AG10803 (cell line): ENCODE results near the gene TMEM147.

ENCODE experiments used
- DNase-seq: peaks from one replicate; pipeline ENCODE4 v3.0.0; 2010; ENCODE audit warnings: low read depth
- H3K4me3 ChIP-seq: 2 replicates; pipeline ENCODE4 v1.5.1; 2011; ENCODE audit warnings: mild to moderate bottlenecking, low read length, control low read depth
- TF ChIP-seq, protein P1 (sequence below): conservative IDR thresholded peaks from 2 replicates; pipeline ENCODE4 v1.5.1; 2011; ENCODE audit warnings: mild to moderate bottlenecking, low read length, control low read depth, inconsistent platforms

Gene TMEM147

DNA sequence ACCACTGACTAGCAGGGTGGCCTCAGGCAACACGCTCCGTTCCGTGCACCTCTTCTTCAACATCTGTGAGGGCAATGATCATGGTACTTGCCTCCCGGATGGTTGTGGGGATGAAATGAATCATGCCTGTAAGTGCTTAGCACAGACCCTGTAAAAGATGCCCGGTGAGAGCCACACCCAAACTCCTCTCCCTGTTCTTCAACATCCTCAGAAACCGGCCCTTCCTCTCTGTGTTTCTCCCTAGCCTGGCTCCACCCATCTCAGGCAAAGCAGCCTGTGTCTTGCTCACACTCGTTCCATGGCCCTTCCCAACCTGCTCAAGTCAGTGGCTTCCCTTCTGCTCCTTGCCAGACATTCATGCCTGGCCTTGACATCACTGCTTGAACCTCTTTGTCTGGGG lies 26.1 kb upstream of the TMEM147 start:
- DNase-seq: peak; percentile 48
- TF ChIP-seq, protein P1, sequence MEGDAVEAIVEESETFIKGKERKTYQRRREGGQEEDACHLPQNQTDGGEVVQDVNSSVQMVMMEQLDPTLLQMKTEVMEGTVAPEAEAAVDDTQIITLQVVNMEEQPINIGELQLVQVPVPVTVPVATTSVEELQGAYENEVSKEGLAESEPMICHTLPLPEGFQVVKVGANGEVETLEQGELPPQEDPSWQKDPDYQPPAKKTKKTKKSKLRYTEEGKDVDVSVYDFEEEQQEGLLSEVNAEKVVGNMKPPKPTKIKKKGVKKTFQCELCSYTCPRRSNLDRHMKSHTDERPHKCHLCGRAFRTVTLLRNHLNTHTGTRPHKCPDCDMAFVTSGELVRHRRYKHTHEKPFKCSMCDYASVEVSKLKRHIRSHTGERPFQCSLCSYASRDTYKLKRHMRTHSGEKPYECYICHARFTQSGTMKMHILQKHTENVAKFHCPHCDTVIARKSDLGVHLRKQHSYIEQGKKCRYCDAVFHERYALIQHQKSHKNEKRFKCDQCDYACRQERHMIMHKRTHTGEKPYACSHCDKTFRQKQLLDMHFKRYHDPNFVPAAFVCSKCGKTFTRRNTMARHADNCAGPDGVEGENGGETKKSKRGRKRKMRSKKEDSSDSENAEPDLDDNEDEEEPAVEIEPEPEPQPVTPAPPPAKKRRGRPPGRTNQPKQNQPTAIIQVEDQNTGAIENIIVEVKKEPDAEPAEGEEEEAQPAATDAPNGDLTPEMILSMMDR: no peak
- no peak overlapping the region for H3K4me3 ChIP-seq

DNA sequence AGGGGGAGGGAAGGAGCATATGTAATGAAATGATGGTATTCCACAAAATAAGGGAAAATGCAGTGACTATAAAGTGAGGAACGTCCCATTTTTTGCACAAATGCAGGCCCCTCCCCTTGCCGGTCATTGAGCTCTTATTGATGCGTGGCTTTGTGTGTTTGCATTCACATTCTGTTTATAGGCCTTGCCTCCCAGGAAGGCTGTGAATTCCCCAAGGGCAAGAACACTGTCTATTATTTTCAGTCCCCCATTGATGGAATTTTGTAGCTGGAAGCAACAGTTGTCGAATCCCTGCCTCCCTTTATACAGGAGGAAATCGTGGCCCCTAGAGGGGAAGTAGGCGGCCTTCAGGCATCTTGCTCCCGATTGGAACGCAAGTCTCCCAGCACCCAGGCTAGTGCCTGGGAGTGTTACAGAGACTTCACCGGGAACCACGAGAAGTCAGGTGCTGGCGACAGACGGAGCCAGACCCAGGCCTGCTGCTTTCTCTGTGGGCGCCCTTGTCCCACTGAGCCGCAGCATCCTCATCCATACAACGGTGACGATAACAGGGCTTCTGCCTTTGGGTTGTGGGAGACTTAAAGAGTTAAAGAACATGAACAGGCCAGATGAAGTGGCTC lies 24.2 kb upstream of the TMEM147 start:
- no peak overlapping the region for H3K4me3 ChIP-seq
- TF ChIP-seq, protein P1: no peak
- DNase-seq: no peak

DNA sequence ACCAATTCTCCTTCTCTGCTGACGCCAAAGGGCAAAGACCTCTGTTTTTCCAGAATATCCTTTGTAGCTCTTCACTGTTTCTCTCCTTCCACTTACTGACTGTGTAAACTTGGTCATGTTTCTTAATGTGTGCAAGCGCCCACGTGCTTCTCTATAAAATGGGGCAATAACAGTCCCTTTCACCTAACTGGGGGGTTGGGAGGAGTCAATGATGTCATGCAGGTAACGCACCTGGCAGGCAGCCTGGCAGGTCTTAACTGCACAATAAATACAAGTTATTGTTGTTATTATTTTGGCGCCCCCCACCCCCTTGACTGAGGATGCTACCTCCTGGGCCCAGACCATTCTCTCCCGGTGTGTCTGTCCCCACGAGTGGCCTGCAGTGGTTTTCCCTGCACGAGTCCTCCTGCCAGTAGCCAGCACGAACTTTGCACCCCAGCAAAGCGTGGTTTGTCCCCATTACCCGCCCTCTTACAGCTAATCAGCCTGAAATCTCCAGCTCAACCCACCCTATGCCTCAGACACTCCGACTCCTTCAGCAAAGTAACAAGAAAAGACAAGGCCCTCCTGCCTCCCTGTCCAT lies 22.6 kb upstream of the TMEM147 start:
- no peak for DNase-seq

DNA sequence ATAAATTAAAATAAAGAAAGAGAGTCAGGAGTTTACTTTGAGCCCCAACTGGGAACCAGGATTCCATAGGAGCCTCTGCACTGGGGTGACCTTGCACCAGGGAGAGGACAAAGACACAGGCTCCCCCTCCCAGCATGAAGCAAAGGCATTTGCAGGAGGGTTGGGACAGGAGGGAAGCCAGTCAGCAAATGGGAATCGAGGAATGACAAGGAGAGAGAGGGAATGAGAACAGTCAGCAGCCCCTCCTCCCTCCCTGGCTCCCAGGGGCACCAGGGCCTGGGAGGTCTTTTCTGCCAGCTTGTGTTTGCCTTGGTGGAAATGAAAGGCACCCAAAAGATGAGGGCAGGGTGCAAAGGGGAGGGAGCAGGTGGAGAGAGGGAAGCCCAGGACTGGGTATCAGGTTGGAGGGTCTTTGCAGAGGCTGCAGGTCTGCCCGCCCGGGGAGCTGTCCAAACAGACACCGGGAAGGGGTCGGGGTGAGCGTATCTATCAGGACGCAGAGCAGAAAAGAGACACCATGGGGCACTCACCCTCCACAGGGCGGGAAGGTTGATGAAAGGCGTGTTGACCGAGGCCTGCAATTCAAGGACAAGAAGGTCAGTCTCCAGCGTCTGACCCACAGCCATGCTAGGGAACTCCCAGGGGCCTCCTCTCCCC lies 21.1 kb upstream of the TMEM147 start:
- H3K4me3 ChIP-seq: no peak overlapping the region
- TF ChIP-seq, protein P1: no peak
- no peak for DNase-seq

More for the DNA sequence above, 22.6 kb upstream of the TMEM147 start:
- H3K4me3 ChIP-seq: no peak overlapping the region
- TF ChIP-seq, protein P1: no peak

DNA sequence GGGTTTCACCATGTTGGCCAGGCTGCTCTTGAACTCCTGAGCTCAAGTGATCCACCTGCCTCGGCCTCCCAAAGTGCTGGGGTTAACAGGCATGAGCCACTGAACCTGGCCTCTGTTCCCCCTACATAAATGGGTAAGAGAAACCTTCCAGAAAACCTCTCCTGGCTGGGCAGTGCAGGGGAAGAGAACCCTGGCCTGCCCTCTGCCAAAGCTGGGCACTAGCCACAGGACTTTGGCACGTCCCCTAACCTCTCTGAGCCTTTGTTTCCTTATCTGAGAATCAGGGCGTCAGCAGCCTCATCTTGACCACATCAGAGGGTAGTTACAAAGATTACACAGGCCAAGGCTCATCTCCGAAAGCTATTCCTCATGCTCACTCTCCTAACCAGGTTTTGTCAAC lies 19.6 kb upstream of the TMEM147 start:
- no peak overlapping the region for H3K4me3 ChIP-seq
- DNase-seq: no peak
- TF ChIP-seq, protein P1: no peak

DNA sequence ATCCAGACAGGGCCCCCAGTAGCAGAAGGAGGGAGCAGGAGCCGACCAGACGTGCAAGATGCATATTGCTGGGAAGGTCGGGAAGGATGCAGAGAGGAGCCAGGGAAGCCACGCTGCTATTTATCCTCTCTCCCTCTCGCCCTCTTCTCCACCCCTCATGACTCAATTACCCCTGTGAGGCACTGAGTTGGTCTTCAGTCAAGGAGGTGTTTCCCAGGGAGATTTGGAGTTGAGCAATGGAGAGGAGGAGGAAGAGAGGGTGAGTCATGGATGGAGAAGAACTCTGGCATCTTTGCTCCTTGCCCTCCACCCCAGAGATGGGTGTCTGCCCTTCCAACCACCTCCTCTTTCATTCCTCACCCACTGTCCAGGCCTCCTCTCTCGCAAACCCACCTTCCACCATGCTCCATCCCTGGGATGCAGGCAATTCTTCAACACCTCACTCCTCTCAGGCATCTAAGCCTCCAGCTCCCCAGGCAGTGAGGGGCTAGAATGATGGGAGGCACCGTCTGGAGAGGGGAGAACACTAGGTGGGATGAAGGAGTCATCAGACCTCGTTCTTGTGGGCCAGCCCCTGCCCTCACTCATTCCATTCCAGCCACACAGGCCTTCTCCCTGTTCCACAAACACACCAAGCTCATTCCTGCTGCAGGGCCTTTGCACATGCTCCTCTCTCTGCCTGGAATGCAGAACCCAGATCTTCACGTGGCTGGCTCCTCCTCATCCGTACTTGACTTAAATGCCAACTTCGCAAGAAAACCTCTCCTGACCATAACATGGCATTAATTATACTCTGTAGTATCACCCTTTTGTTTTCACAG lies 17.0 kb upstream of the TMEM147 start, which contains the start of gene SBSN:
Gene SBSN (minus strand): TSS at position 94 of the 821 bp plus-strand sequence. CDS start 30 bp downstream, at position 64.
- no peak within 1 kb of the TSS for H3K4me3 ChIP-seq
- peak; percentile 80 for DNase-seq
- TF ChIP-seq, protein P1: no peak
